ENCODE data around the gene LGR6.
"Not testable (repeated sequence)": the region's sequence is repeated elsewhere in the genome, so short reads cannot be mapped to it uniquely, and the experiment has no call there.

The LGR6 gene

GRCh38 chr1:202161151-202162046 is 32.2 kb upstream of the LGR6 start:
- no peak for DNase-seq

GRCh38 chr1:202162047-202162417 is 31.6 kb upstream of the LGR6 start:
- no peak for DNase-seq

GRCh38 chr1:202162418-202163280 is 30.9 kb upstream of the LGR6 start:
- no peak for DNase-seq

- no peak for DNase-seq
These were observed 30.0 kb upstream of the LGR6 start for GRCh38 chr1:202163281-202164270.

GRCh38 chr1:202164271-202165037 is 29.1 kb upstream of the LGR6 start:
- no peak for DNase-seq

- DNase-seq, result no peak
These were observed 28.2 kb upstream of the LGR6 start for GRCh38 chr1:202165267-202165941.

- DNase-seq, result no peak
These were observed 27.4 kb upstream of the LGR6 start for GRCh38 chr1:202165942-202166843.

- not testable (repeated sequence) for DNase-seq
These were observed 26.5 kb upstream of the LGR6 start for GRCh38 chr1:202167054-202167453.

- DNase-seq, result peak; percentile 71
These were observed 25.7 kb upstream of the LGR6 start for GRCh38 chr1:202167708-202168415.

- DNase-seq, result no peak
These were observed 24.7 kb upstream of the LGR6 start for GRCh38 chr1:202168861-202169260.

- no peak for DNase-seq
These were observed 22.9 kb upstream of the LGR6 start for GRCh38 chr1:202170726-202171125.

- DNase-seq, result no peak
These were observed 22.1 kb upstream of the LGR6 start for GRCh38 chr1:202171292-202172014.

GRCh38 chr1:202172015-202172355 is 21.6 kb upstream of the LGR6 start:
- DNase-seq, result peak; percentile 47

- DNase-seq, result no peak
These were observed 19.6 kb upstream of the LGR6 start for GRCh38 chr1:202173993-202174392.

- no peak for DNase-seq
These were observed 16.4 kb upstream of the LGR6 start for GRCh38 chr1:202176949-202177927.

GRCh38 chr1:202179828-202180750 is 13.5 kb upstream of the LGR6 start:
- DNase-seq, result no peak

All from eye (tissue), 1 donor.